Endodermal cell (in vitro differentiated cells): ENCODE data around the gene PPP1R16B. TPM values are rescaled to one million over a fixed set of nuclear protein-coding genes. Genes with fewer than 3 reads are reported as not detected.
"Not testable (repeated sequence)": the region's sequence is repeated elsewhere in the genome, so short reads cannot be mapped to it uniquely, and the experiment has no call there.

Experiments used
- DNase-seq: peaks from one replicate; pipeline ENCODE4 v3.0.0-alpha.2; 2017
- H3K27ac ChIP-seq: 2 replicates; pipeline ENCODE4 v1.5.1; 2013; ENCODE audit warnings: mild to moderate bottlenecking, low read depth, low read length, moderate library complexity
- H3K27me3 ChIP-seq: 2 replicates; pipeline ENCODE4 v1.6.1; 2013; ENCODE audit warnings: mild to moderate bottlenecking, low read length, moderate library complexity; ENCODE audit not compliant: insufficient read depth, control insufficient read depth, poor library complexity, severe bottlenecking
- H3K36me3 ChIP-seq: 2 replicates; pipeline ENCODE4 v1.7.0; 2013; ENCODE audit warnings: mild to moderate bottlenecking, low read length, moderate library complexity; ENCODE audit not compliant: control insufficient read depth, insufficient read depth
- H3K4me1 ChIP-seq: one replicate; pipeline ENCODE4 v1.7.0; 2013; ENCODE audit warnings: low read length; ENCODE audit not compliant: control insufficient read depth, insufficient read depth
- H3K4me3 ChIP-seq: 2 replicates; pipeline ENCODE4 v1.5.1; 2013; ENCODE audit warnings: mild to moderate bottlenecking, low read length, moderate library complexity
- H3K9ac ChIP-seq: 2 replicates; pipeline ENCODE4 v1.6.1; 2013; ENCODE audit warnings: mild to moderate bottlenecking, low read length, moderate library complexity; ENCODE audit not compliant: poor library complexity, severe bottlenecking; ENCODE audit errors: extremely low read depth
- H3K9me3 ChIP-seq: 2 replicates; pipeline ENCODE4 v1.6.1; 2013; ENCODE audit warnings: mild to moderate bottlenecking, low read length, moderate library complexity; ENCODE audit not compliant: control insufficient read depth
- H3K27ac Mint-ChIP-seq: 2 replicates; pipeline ENCODE4 v1.8.0; 2020; ENCODE audit warnings: mixed read lengths
- H3K27me3 Mint-ChIP-seq: 2 replicates; pipeline ENCODE4 v1.8.0; 2021; ENCODE audit warnings: mild to moderate bottlenecking, mixed read lengths; ENCODE audit not compliant: insufficient read depth
- H3K36me3 Mint-ChIP-seq: 2 replicates; pipeline ENCODE4 v1.8.0; 2020; ENCODE audit warnings: low read depth, mixed read lengths
- H3K4me1 Mint-ChIP-seq: 2 replicates; pipeline ENCODE4 v1.8.0; 2020; ENCODE audit warnings: mixed read lengths
- H3K4me3 Mint-ChIP-seq: 2 replicates; pipeline ENCODE4 v1.8.0; 2020; ENCODE audit warnings: mild to moderate bottlenecking, moderate library complexity, mixed read lengths
- H3K9me3 Mint-ChIP-seq: 2 replicates; pipeline ENCODE4 v1.8.0; 2020; ENCODE audit warnings: mild to moderate bottlenecking, mixed read lengths
- WGBS, 2 experiments: methylation state at CpG; one replicate each; pipeline versions ENCODE4 v1.1.5 to v1.1.7; 2013; ENCODE audit warnings: missing lambda C conversion rate in 2 of 2, mixed read lengths in 1 of 2; ENCODE audit not compliant: insufficient coverage in 1 of 2, insufficient read length in 1 of 2; 5-methylcytosine and 5-hydroxymethylcytosine counted together
- total RNA-seq, 2 donors: library from RNA; stranded (reverse); fragmentation: NEBNext Ultra II Directional in 1 of 2; extraction: Animal tissue kit (Norgen Biotek cat#: 25700) in 1 of 2; gene quantifications; 2 replicates in 1 of 2; 3 replicates in 1 of 2; pipeline ENCODE4 v1.2.1, GENCODE V29; 2021
- TF ChIP-seq, protein P1 (sequence below): fragments of 200-600 bp; sonication (generic); conservative IDR thresholded peaks from 2 replicates; pipeline ENCODE4 v1.5.0; 2021; ENCODE audit warnings: antibody characterized with exemption, mild to moderate bottlenecking

PPP1R16B gene
- total RNA-seq, 2 donors from 2014 or later = 6.7 to 15.3 TPM

DNA sequence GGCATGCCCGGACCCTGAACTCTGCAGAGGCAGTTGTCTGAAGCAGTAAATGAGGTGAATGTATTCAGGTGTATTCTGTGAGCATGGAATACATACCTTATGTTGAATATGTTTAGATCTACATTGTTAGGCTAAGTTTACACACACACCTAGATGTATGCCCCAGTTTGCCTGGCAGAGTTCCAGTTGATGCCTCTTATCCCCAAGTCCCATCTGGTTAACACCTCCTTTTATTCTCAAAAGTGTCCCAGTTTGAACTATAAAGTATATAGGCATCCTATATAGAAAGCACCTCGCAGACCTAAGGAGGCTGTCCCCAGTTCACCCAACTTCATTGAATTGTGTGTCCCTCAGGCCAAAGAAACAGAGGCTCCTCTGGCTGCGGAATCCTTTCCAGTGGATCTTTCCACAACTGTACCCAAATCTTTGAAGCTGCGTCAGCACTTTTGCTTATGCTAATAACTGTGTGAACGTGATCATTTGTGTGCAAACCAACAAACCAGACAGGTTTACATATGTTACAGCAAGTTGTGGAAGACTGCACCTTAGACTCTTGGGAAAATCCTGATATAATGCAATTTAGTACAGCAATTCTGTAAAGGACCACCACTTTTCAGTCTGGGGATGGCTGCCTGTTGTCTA lies 151.9 kb downstream of the PPP1R16B start:
- no peak overlapping the region for H3K4me3 Mint-ChIP-seq
- no peaks in the 10 kb centered on the region for H3K27me3 Mint-ChIP-seq
- no peak for DNase-seq
- H3K4me1 Mint-ChIP-seq = peaks cover 5% of the 10 kb centered on the region
- no peaks in the 10 kb centered on the region for H3K9me3 Mint-ChIP-seq
- no peak overlapping the region for H3K4me3 ChIP-seq
- peaks cover 26% of the 10 kb centered on the region for H3K36me3 Mint-ChIP-seq
- H3K9ac ChIP-seq = no peak overlapping the region
- H3K9me3 ChIP-seq = no peaks in the 10 kb centered on the region
- H3K4me1 ChIP-seq = no peaks in the 10 kb centered on the region
- no peak overlapping the region for H3K27ac ChIP-seq
- TF ChIP-seq, protein P1, sequence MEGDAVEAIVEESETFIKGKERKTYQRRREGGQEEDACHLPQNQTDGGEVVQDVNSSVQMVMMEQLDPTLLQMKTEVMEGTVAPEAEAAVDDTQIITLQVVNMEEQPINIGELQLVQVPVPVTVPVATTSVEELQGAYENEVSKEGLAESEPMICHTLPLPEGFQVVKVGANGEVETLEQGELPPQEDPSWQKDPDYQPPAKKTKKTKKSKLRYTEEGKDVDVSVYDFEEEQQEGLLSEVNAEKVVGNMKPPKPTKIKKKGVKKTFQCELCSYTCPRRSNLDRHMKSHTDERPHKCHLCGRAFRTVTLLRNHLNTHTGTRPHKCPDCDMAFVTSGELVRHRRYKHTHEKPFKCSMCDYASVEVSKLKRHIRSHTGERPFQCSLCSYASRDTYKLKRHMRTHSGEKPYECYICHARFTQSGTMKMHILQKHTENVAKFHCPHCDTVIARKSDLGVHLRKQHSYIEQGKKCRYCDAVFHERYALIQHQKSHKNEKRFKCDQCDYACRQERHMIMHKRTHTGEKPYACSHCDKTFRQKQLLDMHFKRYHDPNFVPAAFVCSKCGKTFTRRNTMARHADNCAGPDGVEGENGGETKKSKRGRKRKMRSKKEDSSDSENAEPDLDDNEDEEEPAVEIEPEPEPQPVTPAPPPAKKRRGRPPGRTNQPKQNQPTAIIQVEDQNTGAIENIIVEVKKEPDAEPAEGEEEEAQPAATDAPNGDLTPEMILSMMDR = no peak
- H3K27me3 ChIP-seq = no peaks in the 10 kb centered on the region
- H3K36me3 ChIP-seq = peaks cover 19% of the 10 kb centered on the region
- 92 to 95% methylated on average over 4 to 5 of the region's 5 CpGs for WGBS, 2 experiments
- no peak overlapping the region for H3K27ac Mint-ChIP-seq

DNA sequence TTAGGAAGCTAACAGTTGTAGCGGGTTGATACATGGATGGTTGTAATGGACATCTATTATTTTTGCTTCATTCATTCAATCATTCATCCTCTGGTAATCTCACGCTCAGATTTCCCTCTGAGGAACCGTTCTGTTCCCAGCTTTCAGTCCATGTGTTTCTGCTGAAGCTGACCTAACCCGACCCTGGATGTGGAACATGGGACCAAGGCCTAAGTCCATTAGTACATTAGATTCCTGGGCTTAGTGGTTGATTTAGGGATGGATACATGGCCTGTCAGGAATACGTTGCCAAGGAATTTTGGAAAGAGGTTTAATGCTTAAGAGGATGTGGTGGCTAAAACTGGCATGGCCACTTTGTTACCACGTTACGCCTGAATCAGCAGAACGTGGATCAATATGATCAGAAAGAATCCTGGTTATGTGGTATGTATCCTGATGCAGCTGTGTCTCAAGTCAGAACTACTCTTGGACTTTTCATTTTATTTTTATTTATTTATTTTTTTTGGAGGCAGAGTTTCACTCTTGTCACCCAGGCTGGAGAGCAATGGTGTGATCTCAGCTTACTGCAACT lies 152.5 kb downstream of the PPP1R16B start:
- Histone ChIP-seq H3K36me3 (peaks cover 12% of the 10 kb centered on the region), H3K9ac (no peak overlapping the region), H3K9me3 (no peaks in the 10 kb centered on the region), H3K27ac (no peak overlapping the region), H3K4me3 (no peak overlapping the region), H3K27me3 (no peaks in the 10 kb centered on the region), H3K4me1 (no peaks in the 10 kb centered on the region)
- WGBS, 2 experiments = 92 to 100% methylated on average over 4 to 8 of the region's 8 CpGs
- Mint-ChIP-seq H3K27ac (no peak overlapping the region), H3K4me1 (peaks cover 8% of the 10 kb centered on the region), H3K4me3 (no peak overlapping the region), H3K9me3 (no peaks in the 10 kb centered on the region), H3K36me3 (peaks cover 22% of the 10 kb centered on the region), H3K27me3 (no peaks in the 10 kb centered on the region)
- TF ChIP-seq, protein P1 = no peak
- DNase-seq = no peak

DNA sequence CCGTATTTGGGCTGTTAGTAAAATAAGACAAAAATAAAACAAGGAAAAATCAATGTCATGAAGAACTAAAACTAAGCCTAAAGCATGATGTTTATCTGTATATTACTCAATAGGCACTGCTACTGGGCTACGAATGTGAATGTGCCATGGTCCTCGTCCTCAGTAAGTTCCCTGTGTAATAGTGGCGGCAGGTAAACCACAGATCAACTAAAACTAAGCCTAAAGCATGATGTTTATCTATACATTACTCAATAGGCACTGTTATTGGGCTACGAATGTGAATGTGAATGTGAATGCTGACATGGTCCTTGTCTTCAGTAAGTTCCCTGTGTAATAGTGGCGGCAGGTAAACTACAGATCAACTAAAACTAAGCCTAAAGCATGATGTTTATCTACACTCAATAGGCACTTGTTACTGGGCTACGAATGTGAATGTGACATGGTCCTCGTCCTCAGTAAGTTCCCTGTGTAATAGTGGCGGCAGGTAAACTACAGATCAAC lies 154.7 kb downstream of the PPP1R16B start:
- not testable (repeated sequence) for H3K4me3 ChIP-seq, H3K9me3 ChIP-seq, H3K4me3 Mint-ChIP-seq, H3K4me1 ChIP-seq, H3K27me3 Mint-ChIP-seq, H3K9me3 Mint-ChIP-seq, DNase-seq, H3K27ac ChIP-seq, H3K27ac Mint-ChIP-seq, H3K27me3 ChIP-seq, H3K36me3 ChIP-seq, H3K9ac ChIP-seq
- WGBS, 2 experiments = 91 to 94% methylated on average over 5 to 8 of the region's 9 CpGs
- Mint-ChIP-seq H3K36me3 (peaks cover 14% of the 10 kb centered on the region), H3K4me1 (peaks cover 10% of the 10 kb centered on the region)
